Mucosa of rectum (tissue), 2 donors: ENCODE measurements around the gene PLEKHG4B.

ENCODE experiments used
- H3K27ac ChIP-seq, 2 donors: one replicate each; pipeline ENCODE4 v1.7.0; 2013; ENCODE audit warnings: inconsistent platforms in 2 of 2, low read depth in 2 of 2, low read length in 2 of 2
- H3K27me3 ChIP-seq, 2 donors: one replicate each; pipeline ENCODE4 v1.7.0; 2013; ENCODE audit warnings: low read length in 2 of 2; ENCODE audit not compliant: control insufficient read depth in 2 of 2, insufficient read depth in 2 of 2
- H3K36me3 ChIP-seq, 2 donors: one replicate each; pipeline ENCODE4 v1.7.0; 2013; ENCODE audit warnings: low read length in 2 of 2; ENCODE audit not compliant: control insufficient read depth in 2 of 2, insufficient read depth in 2 of 2
- H3K4me1 ChIP-seq, 2 donors: one replicate each; pipeline ENCODE4 v1.7.0; 2013; ENCODE audit warnings: low read length in 2 of 2, mild to moderate bottlenecking in 1 of 2; ENCODE audit not compliant: control insufficient read depth in 2 of 2, insufficient read depth in 2 of 2
- H3K4me3 ChIP-seq, 2 donors: one replicate each; pipeline ENCODE4 v1.7.0; 2013; ENCODE audit warnings: low read length in 2 of 2
- H3K9ac ChIP-seq, 2 donors: one replicate each; pipeline ENCODE4 v1.7.0; 2013; ENCODE audit warnings: low read length in 2 of 2, low read depth in 1 of 2, mild to moderate bottlenecking in 1 of 2
- H3K9me3 ChIP-seq, 2 donors: one replicate each; pipeline ENCODE4 v1.7.0; 2013; ENCODE audit warnings: low read length in 2 of 2; ENCODE audit not compliant: control insufficient read depth in 2 of 2
- donor health status: healthy.
- donor health status: Normal muscosa, but diverticular disease.

Gene PLEKHG4B

DNA sequence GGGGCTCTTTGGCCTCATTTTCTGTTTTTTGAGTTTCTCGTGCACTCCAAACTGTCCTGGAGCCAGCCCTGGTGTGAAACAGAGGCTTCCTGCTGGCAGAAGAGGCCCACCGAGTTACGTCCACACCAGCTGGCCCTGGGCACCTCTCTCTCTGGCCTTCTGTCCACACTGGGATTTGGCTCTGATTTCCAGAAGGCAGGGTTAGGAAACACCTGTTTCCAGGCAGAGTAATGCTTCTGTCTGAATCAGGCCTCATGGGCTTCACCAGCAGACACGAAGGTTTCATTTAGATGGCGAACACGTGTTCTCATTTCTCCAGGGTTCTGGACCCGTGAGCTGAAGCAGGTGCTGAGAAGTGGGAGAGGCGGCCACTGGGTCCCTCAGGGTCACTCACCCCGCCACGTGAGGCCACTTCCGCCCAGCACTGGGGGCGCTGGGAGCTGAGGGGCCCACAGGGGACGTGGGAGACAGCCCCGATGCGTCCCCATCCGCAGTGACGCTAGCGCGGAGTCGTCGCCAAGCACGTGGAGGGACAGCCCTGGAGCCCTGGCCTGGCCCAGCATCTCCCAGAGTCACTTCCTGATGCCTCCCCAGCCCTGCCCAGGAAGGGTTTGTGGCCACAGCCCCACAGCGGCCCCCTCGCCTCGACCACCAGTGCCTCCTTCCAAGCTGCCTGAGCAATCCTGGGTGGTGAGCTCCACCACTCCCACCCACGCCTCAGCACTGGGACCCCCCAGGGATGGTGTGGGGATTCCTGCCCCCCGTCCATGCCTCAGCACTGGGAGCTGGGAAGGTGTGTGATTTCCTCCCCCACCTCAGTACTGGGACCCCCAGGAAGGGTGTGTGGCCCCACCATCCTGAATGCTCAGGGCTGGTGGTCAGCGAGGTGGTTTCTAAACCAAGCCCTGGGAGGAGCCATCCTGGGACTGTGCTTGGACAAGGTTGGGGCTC, 94.4 kb downstream of the PLEKHG4B start:
- Histone ChIP-seq H3K4me3 (no peak overlapping the region), H3K36me3 (no peaks in the 10 kb centered on the region), H3K9me3 (no peaks in the 10 kb centered on the region), H3K9ac (no peak overlapping the region), H3K27me3 (peaks cover 0 to 4% of the 10 kb centered on the region in 2 donors), H3K4me1 (peaks cover 5 to 9% of the 10 kb centered on the region in 2 donors), H3K27ac (no peak overlapping the region)

DNA sequence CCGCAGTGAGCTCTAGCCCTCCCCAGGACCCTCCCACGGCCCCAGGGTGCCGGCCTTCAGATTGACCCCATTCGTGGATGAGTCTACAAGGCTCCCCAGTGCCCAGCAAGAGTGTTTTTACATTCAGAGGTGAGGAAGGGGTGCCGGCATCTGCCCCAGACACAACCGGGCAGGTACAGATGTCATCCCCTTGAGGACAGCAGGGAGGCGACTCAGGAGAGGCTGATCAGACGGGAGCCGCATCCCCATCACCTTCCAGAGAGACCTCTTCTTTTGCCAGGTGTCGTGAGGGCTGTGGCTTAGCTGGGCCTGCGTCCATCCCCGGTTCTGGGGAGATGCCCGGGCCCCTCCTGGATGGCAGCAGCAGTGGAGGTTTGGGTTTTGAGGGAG, 95.1 kb downstream of the PLEKHG4B start:
- no peak overlapping the region for H3K27ac ChIP-seq
- no peak overlapping the region for H3K9ac ChIP-seq
- H3K9me3 ChIP-seq: no peaks in the 10 kb centered on the region
- no peaks in the 10 kb centered on the region for H3K36me3 ChIP-seq
- peaks cover 0 to 10% of the 10 kb centered on the region in 2 donors for H3K27me3 ChIP-seq
- H3K4me3 ChIP-seq: no peak overlapping the region
- H3K4me1 ChIP-seq: peaks cover 5 to 9% of the 10 kb centered on the region in 2 donors

DNA sequence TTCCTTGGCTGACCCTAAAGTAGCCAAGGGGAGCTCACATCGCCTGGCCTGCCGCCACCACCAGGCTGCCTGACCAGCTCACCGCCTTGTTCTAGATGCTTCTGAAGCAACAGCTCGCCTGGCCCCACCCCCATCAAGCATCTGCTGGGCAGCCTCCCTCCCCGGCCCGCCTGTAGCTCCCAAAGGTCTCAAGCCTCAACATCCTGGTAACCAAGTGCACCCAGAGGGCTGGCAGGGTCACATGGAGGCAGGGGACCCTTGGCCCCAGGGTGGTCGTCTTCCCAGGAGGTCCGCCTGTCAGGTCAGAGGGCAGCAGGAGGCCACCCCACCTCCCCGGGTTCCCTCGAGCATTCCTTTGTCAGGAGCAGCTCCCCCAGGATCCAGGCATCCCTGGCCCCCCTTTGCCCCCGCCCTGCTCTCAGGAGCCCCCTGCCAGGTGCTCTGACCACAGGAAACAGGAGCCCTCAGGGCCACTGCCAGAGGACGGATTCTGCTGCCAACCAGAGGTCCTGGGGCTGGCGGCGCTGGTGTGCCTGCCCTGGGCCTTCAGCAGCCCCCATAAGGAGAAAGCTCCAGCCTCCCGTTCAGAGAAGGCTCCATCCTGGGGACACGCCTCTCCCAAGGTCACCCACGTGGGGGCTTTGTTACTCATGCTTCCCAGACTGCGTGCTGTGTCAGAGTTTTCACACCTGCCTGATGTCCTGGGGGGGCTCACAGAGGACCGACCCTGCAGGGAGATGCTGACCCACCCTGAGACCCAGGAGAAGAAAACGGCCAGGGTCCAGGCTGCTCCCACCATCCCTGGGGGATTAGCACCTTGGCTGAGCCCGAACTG, 95.9 kb downstream of the PLEKHG4B start:
- Histone ChIP-seq H3K27me3 (peaks cover 0 to 12% of the 10 kb centered on the region in 2 donors), H3K9me3 (no peaks in the 10 kb centered on the region), H3K27ac (no peak overlapping the region), H3K4me1 (peaks cover 5 to 9% of the 10 kb centered on the region in 2 donors), H3K36me3 (no peaks in the 10 kb centered on the region), H3K4me3 (peak overlapping the region; percentile 17 to 29), H3K9ac (no peak overlapping the region)

DNA sequence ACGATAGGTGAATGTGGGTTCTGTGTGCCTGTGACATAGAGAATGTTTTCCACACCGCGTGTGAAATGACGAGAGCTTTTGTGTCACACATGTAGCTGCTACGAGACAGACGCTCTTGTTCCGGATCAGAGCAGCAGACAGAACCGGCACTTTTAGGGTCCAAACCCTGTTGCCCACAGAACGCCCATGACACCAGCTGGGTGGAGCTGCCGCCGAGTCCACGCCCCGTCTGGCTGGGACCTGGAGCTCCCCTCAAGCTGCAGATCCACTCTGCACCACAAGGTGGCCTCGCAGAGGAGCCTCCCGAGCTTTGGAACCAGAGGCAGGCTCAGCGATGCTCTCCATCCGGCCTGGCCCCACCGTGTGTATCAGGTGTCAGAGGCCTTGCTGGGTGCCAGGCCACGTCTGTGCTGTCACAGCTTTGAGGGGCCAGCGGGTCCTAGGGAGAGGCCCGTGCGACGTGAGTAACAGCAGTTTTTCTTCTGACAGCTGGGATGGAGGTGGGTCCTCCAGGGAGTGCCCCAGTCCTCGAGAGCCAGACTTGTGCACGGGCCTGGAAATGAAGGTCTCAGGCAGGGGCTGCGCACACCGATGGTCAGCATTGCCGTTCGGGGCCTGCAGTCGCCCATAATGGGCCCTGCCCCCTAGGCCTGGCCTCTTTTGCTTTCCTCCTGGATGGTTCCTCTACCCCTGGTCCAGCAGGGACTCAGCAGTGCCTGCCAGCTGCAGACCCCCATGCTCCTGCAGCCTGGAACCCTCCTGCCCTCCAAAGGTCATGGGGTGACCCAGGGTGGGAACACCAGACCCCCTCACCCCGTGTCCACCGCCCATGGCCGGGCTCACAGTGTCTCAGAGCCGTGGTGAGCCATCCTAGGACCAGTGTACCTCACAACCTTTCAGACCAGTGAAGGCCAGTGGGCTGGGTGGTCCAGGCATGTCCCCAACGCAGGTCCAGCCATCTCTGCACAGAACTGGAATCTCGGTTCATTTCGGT, 96.8 kb downstream of the PLEKHG4B start:
- Histone ChIP-seq H3K36me3 (no peaks in the 10 kb centered on the region), H3K9me3 (no peaks in the 10 kb centered on the region), H3K9ac (no peak overlapping the region), H3K4me3 (peak overlapping the region; percentile 17 to 29), H3K27me3 (peaks cover 0 to 12% of the 10 kb centered on the region in 2 donors), H3K27ac (no peak overlapping the region), H3K4me1 (peaks cover 5 to 9% of the 10 kb centered on the region in 2 donors)

DNA sequence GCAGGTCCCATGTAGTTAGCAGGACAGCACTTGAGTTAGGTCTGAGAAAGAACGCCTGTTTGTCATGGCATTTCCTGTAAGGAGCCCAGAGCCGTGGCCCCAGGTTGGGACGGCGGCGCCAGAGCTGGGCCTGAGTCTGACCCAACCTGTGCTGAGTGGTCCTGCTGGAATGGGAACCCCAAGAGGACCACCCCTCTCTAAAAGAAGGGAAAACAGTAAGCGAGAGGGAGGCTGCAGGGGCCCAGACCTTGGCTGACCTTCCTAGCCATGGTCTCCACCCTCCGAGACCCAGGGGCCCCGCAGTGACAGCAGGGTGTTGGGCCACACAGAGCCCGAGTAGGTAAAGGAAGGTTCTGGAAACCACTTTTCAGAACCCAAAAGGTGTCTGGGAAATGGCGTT, 97.5 kb downstream of the PLEKHG4B start:
- Histone ChIP-seq H3K9ac (no peak overlapping the region), H3K27ac (no peak overlapping the region)

DNA sequence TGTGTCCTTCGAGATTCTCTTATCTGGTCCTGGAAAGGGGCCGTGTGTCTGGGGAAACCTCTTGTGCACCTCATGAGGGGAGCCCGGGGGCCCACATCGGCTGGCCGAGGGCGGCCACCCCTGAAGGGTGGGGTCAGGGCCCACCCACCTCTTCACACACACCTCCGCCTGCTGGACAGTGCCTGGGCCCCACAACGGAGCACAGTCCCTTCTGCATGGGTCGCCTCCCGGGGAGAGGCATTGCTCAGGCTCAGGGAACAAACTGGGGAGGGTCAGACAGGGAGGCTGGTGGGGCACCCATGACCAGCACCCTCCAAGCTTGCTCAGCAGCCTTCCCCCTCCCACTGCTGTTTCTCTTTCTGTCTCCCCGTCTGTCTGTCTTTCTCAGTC, 98.0 kb downstream of the PLEKHG4B start:
- Histone ChIP-seq H3K4me3 (no peak overlapping the region), H3K27ac (peak overlapping the region in 1 of 2 donors; percentile 6)

More for the DNA sequence above, 97.5 kb downstream of the PLEKHG4B start:
- Histone ChIP-seq H3K36me3 (no peaks in the 10 kb centered on the region), H3K9me3 (no peaks in the 10 kb centered on the region), H3K4me3 (no peak overlapping the region), H3K4me1 (peaks cover 5 to 9% of the 10 kb centered on the region in 2 donors), H3K27me3 (peaks cover 0 to 12% of the 10 kb centered on the region in 2 donors)

DNA sequence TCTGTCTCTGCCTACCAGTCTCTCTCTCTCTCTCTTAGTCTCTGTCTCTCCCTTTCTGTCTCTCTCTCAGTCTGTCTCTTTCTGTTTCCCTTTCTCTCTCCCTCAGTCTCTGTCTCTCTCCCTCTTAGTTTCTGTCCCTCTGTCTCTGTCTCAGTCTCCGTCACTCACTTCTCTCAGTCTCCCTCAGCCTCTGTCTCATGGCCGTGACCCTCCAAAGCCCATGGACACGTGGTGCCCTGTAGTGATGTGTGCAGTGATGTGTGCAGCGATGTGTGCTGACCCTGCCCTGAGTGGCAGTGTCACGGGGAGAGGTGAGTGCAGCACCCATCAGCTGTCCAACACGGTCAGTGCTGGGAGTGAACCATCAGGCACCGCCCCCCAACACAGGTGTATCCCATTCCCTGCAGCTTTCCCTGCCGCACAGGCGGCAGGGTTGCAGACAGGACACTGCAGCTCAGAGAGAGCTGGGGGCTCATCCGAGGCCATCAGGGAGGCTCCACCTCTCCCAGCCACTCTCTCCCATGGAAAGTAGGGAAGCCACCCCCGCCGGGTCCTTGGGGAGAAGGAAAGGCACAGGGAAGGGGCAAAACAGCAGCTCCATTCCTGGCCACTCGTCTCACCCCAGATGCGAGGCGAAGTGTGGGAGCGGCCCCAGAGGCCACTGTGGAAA, 98.5 kb downstream of the PLEKHG4B start:
- H3K27me3 ChIP-seq: peaks cover 0 to 12% of the 10 kb centered on the region in 2 donors
- H3K4me3 ChIP-seq: no peak overlapping the region
- no peak overlapping the region for H3K9ac ChIP-seq
- H3K4me1 ChIP-seq: peaks cover 5 to 9% of the 10 kb centered on the region in 2 donors
- H3K36me3 ChIP-seq: no peaks in the 10 kb centered on the region
- no peaks in the 10 kb centered on the region for H3K9me3 ChIP-seq
- peak overlapping the region in 1 of 2 donors; percentile 23 for H3K27ac ChIP-seq

More for the DNA sequence above, 98.0 kb downstream of the PLEKHG4B start:
- Histone ChIP-seq H3K9me3 (no peaks in the 10 kb centered on the region), H3K4me1 (peaks cover 5 to 9% of the 10 kb centered on the region in 2 donors), H3K27me3 (peaks cover 0 to 12% of the 10 kb centered on the region in 2 donors), H3K36me3 (no peaks in the 10 kb centered on the region), H3K9ac (no peak overlapping the region)

DNA sequence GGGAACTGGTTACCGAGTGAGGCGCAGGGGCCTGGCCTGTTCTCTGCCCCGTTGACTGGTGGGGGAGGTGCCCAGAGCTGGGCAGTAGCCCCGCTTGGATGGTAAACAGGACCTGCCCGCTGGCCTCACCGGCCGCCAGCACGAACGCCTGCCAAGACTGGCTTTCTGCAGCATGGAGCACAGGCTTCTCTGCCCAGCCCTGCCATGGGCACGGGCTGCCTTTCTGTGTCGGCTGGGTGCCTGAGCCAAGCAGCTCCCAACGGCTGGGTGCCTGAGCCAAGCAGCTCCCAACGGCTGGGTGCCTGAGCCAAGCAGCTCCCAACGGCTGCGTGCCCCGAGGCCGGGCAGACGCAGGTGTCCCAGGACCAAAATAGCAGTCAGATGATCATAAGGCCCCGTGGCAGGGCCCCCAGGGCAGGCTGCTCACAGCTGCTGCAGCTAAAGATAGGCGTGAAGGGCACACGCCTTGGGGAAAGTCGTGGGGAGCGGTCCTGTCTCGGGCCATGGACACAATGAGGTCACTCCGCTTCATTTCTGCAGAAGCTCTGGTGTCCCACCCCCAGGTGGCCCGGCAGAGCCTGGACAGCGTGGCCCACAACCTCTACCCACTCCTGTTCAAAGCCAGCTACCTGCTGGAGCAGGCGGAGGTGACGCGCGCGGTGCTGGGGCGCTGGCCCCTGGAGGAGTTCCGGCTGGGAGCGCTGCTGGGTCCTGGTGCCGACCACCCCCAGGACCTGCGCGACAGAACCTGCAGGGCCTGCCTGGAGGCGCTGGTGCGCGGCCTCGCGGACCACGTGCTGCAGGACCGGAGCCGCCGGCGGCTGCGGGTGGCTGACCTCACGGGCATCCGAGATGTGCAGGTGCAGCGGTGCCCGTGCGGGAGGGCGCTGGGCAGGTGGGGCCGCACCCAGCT, 99.3 kb downstream of the PLEKHG4B start, which contains the start of gene LRRC14B:
LRRC14B (plus strand) TSS at position 460 of the 913 bp plus-strand sequence; CDS start at position 504, 44 bp downstream.
- no peaks in the 10 kb centered on the region for H3K36me3 ChIP-seq
- H3K27me3 ChIP-seq: peaks cover 0 to 12% of the 10 kb centered on the region in 2 donors
- H3K4me3 ChIP-seq: peak within 1 kb of the TSS in 1 of 2 donors; percentile 13
- H3K4me1 ChIP-seq: peaks cover 5 to 9% of the 10 kb centered on the region in 2 donors
- no peaks in the 10 kb centered on the region for H3K9me3 ChIP-seq
- peak within 1 kb of the TSS in 1 of 2 donors; percentile 43 for H3K27ac ChIP-seq
- H3K9ac ChIP-seq: no peak within 1 kb of the TSS
